ENCODE results near the gene UBE2K. TPM values are rescaled to one million over a fixed set of nuclear protein-coding genes. Genes with fewer than 3 reads are reported as not detected.
"Not testable (repeated sequence)": the region's sequence is repeated elsewhere in the genome, so short reads cannot be mapped to it uniquely, and the experiment has no call there.

Gene UBE2K
- 19.0 and 27.3 TPM in 2 replicates for total RNA-seq

DNA sequence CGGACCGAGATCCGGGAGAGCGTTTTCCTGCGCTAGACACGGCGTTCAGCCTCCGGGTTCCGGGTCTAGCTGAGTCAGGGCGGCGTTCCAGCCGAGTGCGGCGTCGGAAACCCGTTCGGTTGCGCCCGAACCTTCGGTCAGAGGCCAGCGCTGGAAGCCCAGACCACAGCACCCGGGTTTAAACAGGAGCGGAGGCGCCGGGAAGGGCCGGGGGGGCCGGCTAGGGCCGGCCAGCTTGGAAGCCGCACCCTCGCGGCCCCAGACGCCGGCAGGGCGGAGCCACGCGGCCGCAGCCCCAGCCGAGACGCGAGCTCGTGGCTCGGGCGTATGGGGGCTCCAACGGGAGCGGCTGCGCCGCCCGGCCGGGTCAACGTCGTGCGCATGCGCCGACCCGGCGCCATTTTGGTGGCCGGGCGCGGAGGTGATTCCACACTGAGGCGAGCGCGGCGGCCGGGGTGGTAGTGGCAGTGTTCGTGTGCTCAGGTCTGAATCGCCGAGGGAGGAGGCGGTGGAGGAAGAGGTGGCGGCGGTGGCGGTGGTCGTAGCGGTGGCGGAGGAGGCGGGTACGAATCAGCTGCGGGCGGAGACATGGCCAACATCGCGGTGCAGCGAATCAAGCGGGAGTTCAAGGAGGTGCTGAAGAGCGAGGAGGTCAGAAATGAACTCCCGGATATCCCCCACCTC lies at the start of gene UBE2K:
Gene UBE2K, plus strand, starts transcription at position 397 of the 684 bp plus-strand sequence. Its CDS starts 192 bp downstream, at position 589.
- FAIRE-seq (no peak), DNase-seq (ENCODE audit: low read depth) (peak; percentile 75)
- peaks cover 2% of the 10 kb centered on the region for H3K36me3 ChIP-seq (ENCODE audit: control insufficient read depth, insufficient read depth, low read length)
- peak; percentile 2 for TF ChIP-seq CTCF (IDR thresholded peaks at IDR 0.05; ENCODE audit: insufficient read depth, low read length, severe bottlenecking)
- no peaks in the 10 kb centered on the region for H3K27me3 ChIP-seq (ENCODE audit: control insufficient read depth, insufficient read depth, low read length)
- H3K4me3 ChIP-seq (ENCODE audit: low read depth, low read length) = peak within 1 kb of the TSS; percentile 99

- no peak for DNase-seq (ENCODE audit: low read depth)
- no peak overlapping the region for H3K4me3 ChIP-seq (ENCODE audit: low read depth, low read length)
- FAIRE-seq = no peak
- H3K36me3 ChIP-seq (ENCODE audit: control insufficient read depth, insufficient read depth, low read length) = no peaks in the 10 kb centered on the region
- H3K27me3 ChIP-seq (ENCODE audit: control insufficient read depth, insufficient read depth, low read length) = no peaks in the 10 kb centered on the region
- TF ChIP-seq CTCF (IDR thresholded peaks at IDR 0.05; ENCODE audit: insufficient read depth, low read length, severe bottlenecking) = no peak
These were observed 49.7 kb upstream of the UBE2K start for GRCh38 chr4:39648213-39648612.

- DNase-seq (ENCODE audit: low read depth) (no peak), FAIRE-seq (no peak)
- no peaks in the 10 kb centered on the region for H3K36me3 ChIP-seq (ENCODE audit: control insufficient read depth, insufficient read depth, low read length)
- no peak overlapping the region for H3K4me3 ChIP-seq (ENCODE audit: low read depth, low read length)
- TF ChIP-seq CTCF (IDR thresholded peaks at IDR 0.05; ENCODE audit: insufficient read depth, low read length, severe bottlenecking) = no peak
- no peaks in the 10 kb centered on the region for H3K27me3 ChIP-seq (ENCODE audit: control insufficient read depth, insufficient read depth, low read length)
These were observed 48.9 kb upstream of the UBE2K start for GRCh38 chr4:39648827-39649558.

DNA sequence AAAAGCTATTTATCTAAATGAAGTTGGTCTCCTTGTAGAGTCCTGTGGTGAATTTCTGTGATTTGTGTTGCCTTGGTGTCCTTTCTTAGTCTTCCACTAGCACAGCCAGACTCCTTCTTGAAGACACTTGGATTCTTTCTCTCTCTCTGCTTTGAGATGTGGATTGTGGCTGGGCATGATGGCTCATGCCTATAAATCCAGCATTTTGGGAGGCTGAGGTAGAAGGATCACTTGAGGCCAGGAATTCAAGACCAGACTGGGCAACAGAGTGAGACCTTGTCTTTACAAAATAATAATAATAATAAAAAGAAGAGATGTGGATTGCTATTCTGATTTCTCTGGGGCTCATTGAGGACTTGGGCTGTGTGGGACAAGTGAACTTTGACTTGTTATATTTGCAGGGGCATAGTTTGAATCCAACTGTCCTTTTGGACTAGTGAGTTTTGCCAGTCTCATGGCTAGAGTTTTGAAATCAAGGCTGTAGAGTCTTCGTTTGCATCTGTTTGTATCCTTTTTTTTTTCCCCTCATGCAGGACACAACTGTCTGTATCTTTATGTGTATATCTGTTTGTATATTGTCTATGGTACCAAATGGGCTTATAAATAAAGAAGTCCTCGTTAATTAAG lies 48.2 kb upstream of the UBE2K start:
- no peak for TF ChIP-seq CTCF (IDR thresholded peaks at IDR 0.05; ENCODE audit: insufficient read depth, low read length, severe bottlenecking)
- no peaks in the 10 kb centered on the region for H3K27me3 ChIP-seq (ENCODE audit: control insufficient read depth, insufficient read depth, low read length)
- FAIRE-seq = no peak
- H3K36me3 ChIP-seq (ENCODE audit: control insufficient read depth, insufficient read depth, low read length) = no peaks in the 10 kb centered on the region
- no peak overlapping the region for H3K4me3 ChIP-seq (ENCODE audit: low read depth, low read length)
- no peak for DNase-seq (ENCODE audit: low read depth)

- DNase-seq (ENCODE audit: low read depth); FAIRE-seq; H3K4me3 ChIP-seq (ENCODE audit: low read depth, low read length); H3K27me3 ChIP-seq (ENCODE audit: control insufficient read depth, insufficient read depth, low read length); H3K36me3 ChIP-seq (ENCODE audit: control insufficient read depth, insufficient read depth, low read length): not testable (repeated sequence)
These were observed 46.4 kb upstream of the UBE2K start for GRCh38 chr4:39651586-39651985.

DNA sequence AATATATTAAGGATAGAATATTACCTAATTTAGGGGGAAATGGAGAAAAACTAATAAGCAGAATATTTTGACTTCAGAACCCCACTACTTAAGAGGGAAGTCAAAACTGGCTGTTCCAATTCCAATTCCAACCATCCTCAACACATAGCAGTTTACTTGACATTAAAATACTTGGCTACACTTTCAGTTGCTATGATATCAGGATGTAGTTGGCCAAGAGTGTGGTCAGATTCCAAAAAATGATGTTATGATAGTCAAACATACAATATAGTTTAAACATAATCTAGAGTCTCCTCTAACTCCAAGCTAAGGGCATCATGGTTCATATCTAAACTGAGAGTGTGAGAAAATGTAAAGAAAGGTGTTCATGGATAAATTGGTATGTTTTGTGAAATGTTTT lies 42.7 kb upstream of the UBE2K start:
- Histone ChIP-seq H3K36me3 (ENCODE audit: control insufficient read depth, insufficient read depth, low read length) (no peaks in the 10 kb centered on the region), H3K4me3 (ENCODE audit: low read depth, low read length) (no peak overlapping the region), H3K27me3 (ENCODE audit: control insufficient read depth, insufficient read depth, low read length) (no peaks in the 10 kb centered on the region)
- no peak for DNase-seq (ENCODE audit: low read depth)
- no peak for TF ChIP-seq CTCF (IDR thresholded peaks at IDR 0.05; ENCODE audit: insufficient read depth, low read length, severe bottlenecking)
- FAIRE-seq = no peak
